GM23248 (cell line): ENCODE results near the gene NT5M.

Source experiments
- EZH2 ChIP-seq: fragments of 200-600 bp; sonication (generic); IDR thresholded peaks from 2 replicates; pipeline ENCODE4 v1.6.1; 2018; ENCODE audit warnings: antibody characterized with exemption, mild to moderate bottlenecking; ENCODE audit not compliant: insufficient read depth, poor library complexity, severe bottlenecking
- EZH2phosphoT487 ChIP-seq: fragments of 200-600 bp; sonication (generic); IDR thresholded peaks from 2 replicates; pipeline ENCODE4 v1.6.1; 2018; ENCODE audit warnings: antibody characterized with exemption, moderate library complexity, mild to moderate bottlenecking, low read depth; ENCODE audit not compliant: insufficient read depth

DNA sequence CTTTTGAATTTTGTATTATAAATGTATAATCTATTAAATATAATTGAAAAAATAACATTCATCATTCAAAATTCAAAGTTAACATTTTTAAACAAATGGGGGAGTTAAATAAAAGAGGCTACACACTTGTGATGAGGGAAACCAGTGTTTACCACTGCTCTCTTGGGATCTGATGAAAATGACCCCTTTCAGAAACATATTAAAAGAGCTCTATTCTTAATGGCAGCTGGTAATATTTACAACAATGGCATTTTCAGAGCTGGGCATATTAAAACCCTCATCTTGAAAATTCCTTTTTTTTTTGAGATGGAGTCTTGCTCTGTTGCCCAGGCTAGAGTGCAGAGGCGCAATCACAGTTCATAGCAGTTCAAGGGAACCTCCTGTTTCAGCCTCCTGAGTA lies 46.9 kb upstream of the NT5M start:
- no peak for TF ChIP-seq EZH2
- TF ChIP-seq EZH2phosphoT487, result no peak
